Measurements from ENCODE around the gene SLC16A6.
"Not testable (repeated sequence)": the region's sequence is repeated elsewhere in the genome, so short reads cannot be mapped to it uniquely, and the experiment has no call there.

The SLC16A6 gene

GRCh38 chr17:68221786-68222185, 69.1 kb downstream of the SLC16A6 start:
- H3K4me3 ChIP-seq (ENCODE audit: low read depth, low read length) = no peak overlapping the region
- no peak for TF ChIP-seq CTCF (IDR thresholded peaks at IDR 0.05; ENCODE audit: insufficient read depth, low read length, missing control alignments)
- no peak for DNase-seq (ENCODE audit: low read depth, low spot score)
- ChIA-PET CTCF (no interaction called here), POLR2A (no interaction called here)

DNA sequence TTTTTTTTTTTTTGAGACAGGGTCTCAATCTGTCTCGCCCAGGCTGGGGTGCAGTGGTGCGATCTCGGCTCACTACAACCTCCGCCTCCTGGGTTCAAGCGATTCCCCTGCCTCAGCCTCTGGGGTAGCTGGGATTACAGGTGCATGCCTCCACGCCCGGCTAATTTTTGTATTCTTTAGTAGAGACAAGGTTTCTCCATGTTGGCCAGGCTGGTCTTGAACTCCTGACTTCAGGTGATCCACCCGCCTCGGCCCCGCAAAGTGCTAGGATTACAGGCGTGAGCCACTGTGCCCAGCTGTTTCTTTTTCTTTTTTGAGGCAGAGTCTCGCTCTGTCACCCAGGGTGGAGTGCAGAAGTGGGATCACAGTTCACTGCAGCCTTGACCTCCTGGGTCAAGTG, 70.1 kb downstream of the SLC16A6 start:
- DNase-seq (ENCODE audit: low read depth, low spot score); POLR2A ChIA-PET; CTCF ChIA-PET; H3K4me3 ChIP-seq (ENCODE audit: low read depth, low read length): not testable (repeated sequence)

GRCh38 chr17:68220186-68220585, 70.7 kb downstream of the SLC16A6 start:
- POLR2A ChIA-PET = not testable (repeated sequence)

DNA sequence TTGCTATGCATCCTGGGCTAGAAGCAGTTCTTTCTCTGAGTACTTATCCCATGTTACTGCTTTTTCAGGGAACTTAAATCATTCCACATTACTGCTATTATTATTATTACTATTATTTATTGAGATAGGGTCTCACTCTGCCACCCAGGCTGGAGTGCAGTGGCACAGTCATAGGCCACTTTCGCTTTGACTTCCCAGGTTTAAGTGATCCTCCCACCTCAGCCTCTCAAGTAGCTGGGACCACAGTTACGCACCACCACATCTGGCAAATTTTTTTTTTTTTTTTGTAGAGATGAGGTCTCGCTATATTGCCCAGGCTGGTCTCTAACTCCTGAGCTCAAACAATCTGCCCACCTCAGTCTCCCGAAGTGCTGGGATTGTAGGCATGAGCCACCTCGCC, 71.5 kb downstream of the SLC16A6 start:
- POLR2A ChIA-PET; DNase-seq (ENCODE audit: low read depth, low spot score); H3K4me3 ChIP-seq (ENCODE audit: low read depth, low read length): not testable (repeated sequence)
- CTCF ChIA-PET = interaction anchor here (1.0 kb wide), 1 partner anchor 19 kb away, joined by 3 read pairs; no protein-coding TSS in a partner anchor

More at GRCh38 chr17:68220186-68220585, 70.7 kb downstream of the SLC16A6 start:
- not testable (repeated sequence) for DNase-seq (ENCODE audit: low read depth, low spot score); H3K4me3 ChIP-seq (ENCODE audit: low read depth, low read length)
- CTCF ChIA-PET = interaction anchor here (1.0 kb wide), 1 partner anchor 20 kb away, joined by 3 read pairs; no protein-coding TSS in a partner anchor
